Muscle layer of duodenum (tissue), 2 donors: ENCODE data around the gene PITPNM1.
"Not testable (repeated sequence)": the region's sequence is repeated elsewhere in the genome, so short reads cannot be mapped to it uniquely, and the experiment has no call there.

Experiments
- H3K27ac ChIP-seq: one replicate; pipeline ENCODE4 v1.7.0; 2013; ENCODE audit warnings: mild to moderate bottlenecking, low read length
- H3K27me3 ChIP-seq: one replicate; pipeline ENCODE4 v1.7.0; 2013; ENCODE audit warnings: low read depth, mild to moderate bottlenecking, control low read depth, low read length
- H3K36me3 ChIP-seq, 2 donors: one replicate each; pipeline ENCODE4 v1.7.0; 2013; ENCODE audit warnings: low read length in 2 of 2, control low read depth in 1 of 2, mild to moderate bottlenecking in 1 of 2; ENCODE audit not compliant: insufficient read depth in 2 of 2, control insufficient read depth in 1 of 2
- H3K4me1 ChIP-seq, 2 donors: one replicate each; pipeline ENCODE4 v1.7.0; 2013; ENCODE audit warnings: low read length in 2 of 2, mild to moderate bottlenecking in 2 of 2, control low read depth in 1 of 2, moderate library complexity in 1 of 2; ENCODE audit not compliant: insufficient read depth in 2 of 2, control insufficient read depth in 1 of 2
- H3K4me3 ChIP-seq, 2 donors: one replicate each; pipeline ENCODE4 v1.7.0; 2013; ENCODE audit warnings: low read length in 2 of 2, low read depth in 1 of 2, mild to moderate bottlenecking in 1 of 2
- H3K9me3 ChIP-seq, 2 donors: one replicate each; pipeline ENCODE4 v1.7.0; 2013; ENCODE audit warnings: low read length in 2 of 2, control low read depth in 1 of 2, mild to moderate bottlenecking in 1 of 2; ENCODE audit not compliant: control insufficient read depth in 1 of 2
- donor health status: healthy.

Gene PITPNM1

DNA sequence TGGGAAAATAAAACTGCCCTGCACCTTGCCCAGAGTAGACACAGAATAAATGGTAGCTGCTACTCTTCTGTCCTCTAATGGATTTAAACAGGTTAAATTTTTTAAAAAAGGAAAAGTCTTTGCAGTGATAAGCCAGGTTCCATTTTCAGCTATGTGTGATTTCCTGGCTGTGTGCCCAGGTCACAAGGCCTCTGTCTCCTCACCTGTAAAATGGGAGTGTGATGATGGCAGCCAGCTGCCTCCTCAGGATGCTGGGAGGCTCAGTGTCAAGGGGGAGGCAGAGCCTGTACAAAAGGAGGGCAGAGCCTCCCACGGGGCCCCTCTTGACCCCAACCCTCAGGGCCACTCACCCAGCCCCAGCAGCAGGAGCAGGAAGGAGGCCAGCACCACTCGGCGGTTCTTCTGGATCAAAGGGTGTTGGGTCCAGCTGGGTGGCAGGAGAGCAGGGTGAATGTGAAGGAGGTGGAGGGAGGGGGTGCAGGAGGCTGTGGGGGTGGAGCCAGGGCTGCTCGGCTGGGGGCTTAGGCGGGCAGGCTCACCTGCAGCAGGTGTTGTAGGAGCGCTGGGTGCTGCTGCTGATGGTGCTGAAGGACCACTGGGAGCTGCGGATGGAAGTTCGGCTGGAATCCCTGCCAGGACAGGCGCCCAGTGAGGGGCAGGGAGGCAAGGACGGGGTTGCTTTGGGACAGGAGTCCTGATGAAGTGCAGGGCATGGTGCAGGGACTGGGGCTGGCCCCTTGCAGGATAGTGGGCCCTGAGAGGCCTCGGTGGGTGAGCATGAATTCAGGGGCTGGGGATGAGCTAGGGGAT is 38.0 kb downstream of the PITPNM1 start:
- peaks cover 6 to 36% of the 10 kb centered on the region in 2 donors for H3K4me1 ChIP-seq
- peak overlapping the region; percentile 84 for H3K27ac ChIP-seq
- H3K4me3 ChIP-seq = no peak overlapping the region
- no peaks in the 10 kb centered on the region for H3K9me3 ChIP-seq
- H3K27me3 ChIP-seq = no peaks in the 10 kb centered on the region
- H3K36me3 ChIP-seq = no peaks in the 10 kb centered on the region

DNA sequence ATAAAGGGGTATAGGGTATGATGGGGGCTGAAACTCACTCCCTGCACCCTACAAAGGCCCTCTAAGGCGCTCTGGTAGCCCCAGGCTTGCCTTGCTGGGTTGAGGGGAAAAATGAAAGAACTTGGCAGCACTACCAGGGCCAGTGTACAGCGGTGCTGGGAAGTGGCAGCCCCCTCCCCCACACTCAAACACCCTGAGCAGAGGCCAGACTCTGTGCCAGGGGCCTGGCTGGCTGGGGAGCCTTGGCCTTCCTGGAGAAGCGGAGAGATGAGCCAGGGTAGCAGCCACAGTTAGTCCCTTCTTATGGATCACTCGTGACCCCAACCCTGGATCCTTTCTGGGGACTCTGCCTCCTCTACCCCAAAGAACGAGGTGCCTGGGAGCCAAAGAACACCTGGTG is 38.8 kb downstream of the PITPNM1 start:
- Histone ChIP-seq H3K36me3 (no peaks in the 10 kb centered on the region), H3K4me3 (no peak overlapping the region), H3K27me3 (no peaks in the 10 kb centered on the region), H3K4me1 (peaks cover 6 to 36% of the 10 kb centered on the region in 2 donors), H3K27ac (no peak overlapping the region), H3K9me3 (no peaks in the 10 kb centered on the region)

DNA sequence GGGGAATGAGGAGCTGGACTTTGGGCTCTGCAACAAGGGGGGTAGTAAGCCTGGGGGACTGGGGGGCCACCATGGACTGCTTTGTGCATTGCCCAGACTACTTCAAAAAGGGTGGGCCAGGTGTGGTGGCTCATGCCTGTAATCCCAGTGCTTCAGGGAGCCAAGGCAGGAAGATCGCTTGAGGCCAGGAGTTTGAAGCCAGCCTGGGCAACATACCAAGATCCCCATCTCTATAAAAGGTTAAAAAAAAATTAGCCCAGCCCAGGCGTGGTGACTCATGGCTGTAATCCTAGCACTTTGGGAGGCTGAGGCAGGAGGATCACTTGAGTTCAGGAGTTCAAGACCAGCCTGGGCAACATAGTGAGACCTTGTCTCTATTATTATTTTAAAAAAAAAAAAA is 39.6 kb downstream of the PITPNM1 start:
- H3K27ac ChIP-seq, H3K36me3 ChIP-seq, H3K9me3 ChIP-seq, H3K27me3 ChIP-seq: not testable (repeated sequence)
- H3K4me3 ChIP-seq = peak overlapping the region; percentile 64 to 65
- peaks cover 6 to 36% of the 10 kb centered on the region in 2 donors for H3K4me1 ChIP-seq

GRCh38 chr11:67465189-67465510 is 40.0 kb downstream of the PITPNM1 start:
- Histone ChIP-seq H3K4me3 (peak overlapping the region; percentile 64 to 65), H3K9me3 (no peaks in the 10 kb centered on the region), H3K36me3 (no peaks in the 10 kb centered on the region), H3K27me3 (no peaks in the 10 kb centered on the region), H3K27ac (peak overlapping the region; percentile 89), H3K4me1 (peaks cover 6 to 36% of the 10 kb centered on the region in 2 donors)

DNA sequence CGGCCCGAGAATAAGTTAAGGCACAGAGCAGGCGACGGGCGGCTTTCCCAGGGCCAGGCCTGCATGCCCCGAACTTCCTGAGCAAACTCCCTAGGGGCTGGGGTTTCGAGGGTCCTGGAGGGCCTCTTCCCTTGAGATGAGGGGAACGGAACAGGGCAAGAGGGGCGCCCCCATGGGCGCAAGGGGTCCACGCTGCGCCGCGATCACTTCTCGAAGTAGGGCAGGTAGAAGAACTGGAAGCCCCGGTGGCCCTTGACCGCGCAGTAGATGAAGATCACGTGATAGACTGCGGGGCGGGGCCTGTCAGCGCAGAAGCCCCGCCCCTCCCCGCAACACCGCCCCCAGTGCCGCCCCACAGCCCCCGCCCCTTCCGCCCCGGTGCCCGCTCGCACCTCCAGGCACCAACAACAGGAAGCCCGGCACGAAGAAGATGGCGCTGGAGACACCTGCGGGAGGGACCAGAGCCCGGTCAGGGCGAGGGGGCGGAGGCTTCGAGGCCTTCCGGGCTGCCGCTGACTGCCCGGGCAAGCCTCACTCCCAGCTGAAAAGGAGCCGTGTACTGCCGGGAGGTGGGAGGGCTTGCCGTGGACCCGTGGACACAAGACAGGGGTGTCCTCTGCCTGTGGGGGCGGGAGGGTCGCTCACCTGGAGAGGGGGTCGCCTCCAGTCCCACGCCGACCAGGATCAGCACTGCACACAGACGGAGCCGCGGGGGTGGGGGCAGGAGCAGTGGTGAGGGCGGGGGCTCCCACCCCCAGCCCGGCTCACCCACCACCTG is 40.6 kb downstream of the PITPNM1 start:
- peaks cover 6 to 34% of the 10 kb centered on the region in 2 donors for H3K4me1 ChIP-seq
- peak overlapping the region; percentile 64 to 65 for H3K4me3 ChIP-seq
- no peaks in the 10 kb centered on the region for H3K9me3 ChIP-seq
- H3K27ac ChIP-seq = peak overlapping the region; percentile 89
- H3K27me3 ChIP-seq = no peaks in the 10 kb centered on the region
- no peaks in the 10 kb centered on the region for H3K36me3 ChIP-seq

GRCh38 chr11:67463680-67464410 is 41.3 kb downstream of the PITPNM1 start:
- peaks cover 6 to 33% of the 10 kb centered on the region in 2 donors for H3K4me1 ChIP-seq
- H3K4me3 ChIP-seq = peak overlapping the region; percentile 64 to 65
- H3K27ac ChIP-seq = peak overlapping the region; percentile 74
- no peaks in the 10 kb centered on the region for H3K9me3 ChIP-seq
- no peaks in the 10 kb centered on the region for H3K36me3 ChIP-seq
- H3K27me3 ChIP-seq = no peaks in the 10 kb centered on the region

- Histone ChIP-seq H3K4me3 (no peak overlapping the region), H3K27ac (no peak overlapping the region), H3K27me3 (no peaks in the 10 kb centered on the region), H3K4me1 (peaks cover 5 to 31% of the 10 kb centered on the region in 2 donors), H3K36me3 (no peaks in the 10 kb centered on the region), H3K9me3 (no peaks in the 10 kb centered on the region)
Measured at GRCh38 chr11:67463186-67463585, 42.0 kb downstream of the PITPNM1 start.

- Histone ChIP-seq H3K4me1 (no peaks in the 10 kb centered on the region), H3K9me3 (no peaks in the 10 kb centered on the region), H3K36me3 (no peaks in the 10 kb centered on the region), H3K27ac (no peak overlapping the region), H3K27me3 (no peaks in the 10 kb centered on the region), H3K4me3 (no peak overlapping the region)
Measured at GRCh38 chr11:67458266-67458665, 46.9 kb downstream of the PITPNM1 start.

DNA sequence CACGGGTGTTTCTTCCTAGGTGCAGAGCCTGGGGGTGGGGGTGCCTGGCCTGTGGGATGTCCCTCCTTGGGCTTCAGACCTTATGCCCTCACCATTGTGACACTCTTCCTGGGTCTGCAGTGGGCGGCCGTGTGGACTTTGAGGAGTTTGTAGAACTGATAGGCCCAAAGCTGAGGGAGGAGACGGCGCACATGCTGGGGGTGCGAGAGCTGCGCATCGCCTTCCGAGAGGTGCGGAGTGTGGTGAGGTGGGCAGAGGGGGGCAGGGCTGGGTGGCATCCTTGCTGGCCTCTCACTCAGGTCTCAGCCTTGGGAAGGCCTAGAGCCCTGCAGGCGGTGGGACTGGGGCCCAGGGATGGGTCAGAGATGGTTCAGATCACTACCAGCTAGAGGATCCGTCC is 47.7 kb downstream of the PITPNM1 start:
- H3K4me1 ChIP-seq = no peaks in the 10 kb centered on the region
- H3K27ac ChIP-seq = no peak overlapping the region
- no peak overlapping the region for H3K4me3 ChIP-seq
- H3K36me3 ChIP-seq = no peaks in the 10 kb centered on the region
- no peaks in the 10 kb centered on the region for H3K27me3 ChIP-seq
- no peaks in the 10 kb centered on the region for H3K9me3 ChIP-seq

GRCh38 chr11:67456068-67456705 is 49.0 kb downstream of the PITPNM1 start:
- H3K27me3 ChIP-seq = no peaks in the 10 kb centered on the region
- H3K9me3 ChIP-seq = no peaks in the 10 kb centered on the region
- H3K36me3 ChIP-seq = no peaks in the 10 kb centered on the region
- no peak overlapping the region for H3K27ac ChIP-seq
- H3K4me3 ChIP-seq = no peak overlapping the region
- no peaks in the 10 kb centered on the region for H3K4me1 ChIP-seq

- Histone ChIP-seq H3K27me3 (no peaks in the 10 kb centered on the region), H3K36me3 (no peaks in the 10 kb centered on the region), H3K4me3 (no peak within 1 kb of the TSS), H3K27ac (no peak within 1 kb of the TSS), H3K9me3 (no peaks in the 10 kb centered on the region), H3K4me1 (no peaks in the 10 kb centered on the region)
Measured at GRCh38 chr11:67455054-67455453, 50.1 kb downstream of the PITPNM1 start, which contains the start of gene CABP4. CABP4 (plus strand) TSS chr11:67455354; CDS start chr11:67455424, 70 bp downstream.
